Osteoblast (primary cell): ENCODE data around the gene RXFP2. TPM values are rescaled to one million over a fixed set of nuclear protein-coding genes. Genes with fewer than 3 reads are reported as not detected.

ENCODE experiments used
- DNase-seq: peaks from one replicate; pipeline ENCODE4 v3.0.0; 2011; ENCODE audit warnings: low spot score, mixed read lengths; ENCODE audit not compliant: insufficient read length; ENCODE audit errors: missing footprints
- H2AFZ ChIP-seq: 2 replicates; pipeline ENCODE4 v1.6.0; 2011; ENCODE audit warnings: mild to moderate bottlenecking, low read length
- H3K27ac ChIP-seq: 2 replicates; pipeline ENCODE4 v1.5.1; 2011; ENCODE audit warnings: mild to moderate bottlenecking, low read depth, low read length, moderate library complexity
- H3K27me3 ChIP-seq: 2 replicates; pipeline ENCODE4 v1.6.0; 2012; ENCODE audit warnings: mild to moderate bottlenecking, control low read depth, inconsistent platforms, low read length, moderate library complexity; ENCODE audit not compliant: insufficient read depth
- H3K36me3 ChIP-seq: 2 replicates; pipeline ENCODE4 v1.5.1; 2011; ENCODE audit warnings: mild to moderate bottlenecking, low read length, control low read depth, moderate library complexity; ENCODE audit not compliant: insufficient read depth
- H3K4me1 ChIP-seq: 2 replicates; pipeline ENCODE4 v1.5.1; 2011; ENCODE audit warnings: mild to moderate bottlenecking, low read length, control low read depth, moderate library complexity; ENCODE audit not compliant: insufficient read depth
- H3K4me2 ChIP-seq: 2 replicates; pipeline ENCODE4 v1.6.0; 2011; ENCODE audit warnings: mild to moderate bottlenecking, low read length; ENCODE audit not compliant: insufficient read depth
- H3K4me3 ChIP-seq: fragments of 200-600 bp; sonication (generic); 3 replicates; pipeline ENCODE4 v1.5.1; 2012; ENCODE audit warnings: mild to moderate bottlenecking, low read length, inconsistent platforms; ENCODE audit not compliant: insufficient read depth
- H3K79me2 ChIP-seq: 2 replicates; pipeline ENCODE4 v1.6.0; 2012; ENCODE audit warnings: mild to moderate bottlenecking, low read length, control low read depth, inconsistent platforms; ENCODE audit not compliant: insufficient read depth
- H3K9me3 ChIP-seq: 2 replicates; pipeline ENCODE4 v1.5.1; 2011; ENCODE audit warnings: low read depth, low read length, control low read depth
- H4K20me1 ChIP-seq: 2 replicates; pipeline ENCODE4 v1.6.0; 2012; ENCODE audit warnings: mild to moderate bottlenecking, low read length, control low read depth; ENCODE audit not compliant: insufficient read depth
- total RNA-seq: library from RNA; depleted of rRNA; stranded (reverse); fragments of >200 nt; gene quantifications from 2 replicates; pipeline ENCODE4 v1.2.3, GENCODE V29; 2012
- TF ChIP-seq, protein P1 (sequence below): IDR thresholded peaks from 2 replicates; pipeline ENCODE4 v1.5.1; 2011; ENCODE audit warnings: mild to moderate bottlenecking, low read depth, low read length, moderate library complexity; ENCODE audit errors: extremely low read depth

RXFP2 gene
- total RNA-seq, 1 donor: not detected

DNA sequence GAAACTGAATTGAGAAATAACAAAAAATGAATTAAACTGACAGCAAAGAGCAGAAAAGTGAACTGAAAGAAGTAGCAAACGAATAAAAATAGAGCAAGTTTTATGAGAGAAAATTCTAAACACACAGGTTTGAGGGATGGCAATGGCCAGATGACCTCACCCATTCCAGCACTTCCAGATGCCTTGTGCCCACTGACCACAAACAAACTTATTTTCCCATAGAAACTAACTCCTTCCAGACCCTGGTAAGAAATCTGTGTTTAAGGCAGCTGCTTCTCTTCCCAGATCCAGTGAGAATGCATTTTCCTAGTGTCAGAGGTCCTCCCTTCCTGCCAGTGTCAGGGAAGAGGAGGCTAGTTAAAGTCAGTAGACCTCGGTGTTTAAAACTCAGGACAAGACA, 51.7 kb downstream of the RXFP2 start:
- Histone ChIP-seq H3K4me1 (peaks cover 29% of the 10 kb centered on the region), H2AFZ (peak overlapping the region; percentile 13), H4K20me1 (no peaks in the 10 kb centered on the region), H3K79me2 (no peaks in the 10 kb centered on the region), H3K27ac (peak overlapping the region; percentile 71), H3K9me3 (no peaks in the 10 kb centered on the region), H3K36me3 (no peaks in the 10 kb centered on the region), H3K4me3 (no peak overlapping the region), H3K4me2 (no peak overlapping the region), H3K27me3 (no peaks in the 10 kb centered on the region)
- peak; percentile 35 for DNase-seq
- TF ChIP-seq, protein P1, sequence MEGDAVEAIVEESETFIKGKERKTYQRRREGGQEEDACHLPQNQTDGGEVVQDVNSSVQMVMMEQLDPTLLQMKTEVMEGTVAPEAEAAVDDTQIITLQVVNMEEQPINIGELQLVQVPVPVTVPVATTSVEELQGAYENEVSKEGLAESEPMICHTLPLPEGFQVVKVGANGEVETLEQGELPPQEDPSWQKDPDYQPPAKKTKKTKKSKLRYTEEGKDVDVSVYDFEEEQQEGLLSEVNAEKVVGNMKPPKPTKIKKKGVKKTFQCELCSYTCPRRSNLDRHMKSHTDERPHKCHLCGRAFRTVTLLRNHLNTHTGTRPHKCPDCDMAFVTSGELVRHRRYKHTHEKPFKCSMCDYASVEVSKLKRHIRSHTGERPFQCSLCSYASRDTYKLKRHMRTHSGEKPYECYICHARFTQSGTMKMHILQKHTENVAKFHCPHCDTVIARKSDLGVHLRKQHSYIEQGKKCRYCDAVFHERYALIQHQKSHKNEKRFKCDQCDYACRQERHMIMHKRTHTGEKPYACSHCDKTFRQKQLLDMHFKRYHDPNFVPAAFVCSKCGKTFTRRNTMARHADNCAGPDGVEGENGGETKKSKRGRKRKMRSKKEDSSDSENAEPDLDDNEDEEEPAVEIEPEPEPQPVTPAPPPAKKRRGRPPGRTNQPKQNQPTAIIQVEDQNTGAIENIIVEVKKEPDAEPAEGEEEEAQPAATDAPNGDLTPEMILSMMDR: no peak

- peak overlapping the region; percentile 87 for H3K27ac ChIP-seq
- H3K4me1 ChIP-seq: peaks cover 31% of the 10 kb centered on the region
- no peaks in the 10 kb centered on the region for H3K9me3 ChIP-seq
- TF ChIP-seq, protein P1: no peak
- no peak overlapping the region for H2AFZ ChIP-seq
- H4K20me1 ChIP-seq: no peaks in the 10 kb centered on the region
- H3K79me2 ChIP-seq: no peaks in the 10 kb centered on the region
- no peaks in the 10 kb centered on the region for H3K27me3 ChIP-seq
- no peak overlapping the region for H3K4me3 ChIP-seq
- no peaks in the 10 kb centered on the region for H3K36me3 ChIP-seq
- peak; percentile 11 for DNase-seq
- no peak overlapping the region for H3K4me2 ChIP-seq
These were observed 53.9 kb downstream of the RXFP2 start for GRCh38 chr13:31793246-31793645.

DNA sequence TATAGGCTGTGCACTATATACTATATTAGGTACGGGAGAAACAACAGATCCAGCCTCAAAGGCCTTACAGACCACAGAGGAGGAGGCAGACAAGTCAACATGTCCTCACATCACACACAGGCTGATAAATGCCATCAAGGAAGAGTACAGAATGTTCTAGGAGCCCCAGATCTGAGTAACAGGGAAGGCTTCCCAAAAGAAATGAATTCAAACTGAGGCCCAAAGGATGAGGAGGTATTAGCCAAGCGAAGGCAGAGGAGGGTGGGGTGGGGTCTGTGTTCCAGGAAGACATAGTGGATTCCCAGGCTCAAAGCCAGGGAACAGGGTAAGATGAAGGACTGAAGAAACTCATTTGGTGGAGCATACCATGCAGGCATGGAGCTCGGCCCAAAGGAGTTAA, 55.1 kb downstream of the RXFP2 start:
- no peak overlapping the region for H3K4me2 ChIP-seq
- H3K9me3 ChIP-seq: no peaks in the 10 kb centered on the region
- no peak overlapping the region for H3K4me3 ChIP-seq
- H3K27ac ChIP-seq: peak overlapping the region; percentile 87
- TF ChIP-seq, protein P1: no peak
- H3K79me2 ChIP-seq: no peaks in the 10 kb centered on the region
- peak; percentile 11 for DNase-seq
- H3K27me3 ChIP-seq: no peaks in the 10 kb centered on the region
- H4K20me1 ChIP-seq: no peaks in the 10 kb centered on the region
- H2AFZ ChIP-seq: peak overlapping the region; percentile 49
- peaks cover 31% of the 10 kb centered on the region for H3K4me1 ChIP-seq
- no peaks in the 10 kb centered on the region for H3K36me3 ChIP-seq

GRCh38 chr13:31797154-31797775, 57.9 kb downstream of the RXFP2 start:
- no peaks in the 10 kb centered on the region for H3K79me2 ChIP-seq
- H3K4me3 ChIP-seq: no peak overlapping the region
- H3K27ac ChIP-seq: peak overlapping the region; percentile 15
- no peaks in the 10 kb centered on the region for H3K9me3 ChIP-seq
- H3K4me1 ChIP-seq: peaks cover 19% of the 10 kb centered on the region
- no peaks in the 10 kb centered on the region for H4K20me1 ChIP-seq
- peak overlapping the region; percentile 7 for H2AFZ ChIP-seq
- no peaks in the 10 kb centered on the region for H3K27me3 ChIP-seq
- H3K4me2 ChIP-seq: peak overlapping the region; percentile 3
- TF ChIP-seq, protein P1: peak; percentile 71
- peak; percentile 68 for DNase-seq
- H3K36me3 ChIP-seq: no peaks in the 10 kb centered on the region
